H1 (cell line): ENCODE data around the gene PGM1. TPM values are rescaled to one million over a fixed set of nuclear protein-coding genes. Genes with fewer than 3 reads are reported as not detected.

Experiments
- CTCF ChIA-PET: fragments of 300-600 bp; sonication (Branson Sonifier 250); formaldehyde crosslinking; loops from one replicate; lab custom pipeline; 2021; ENCODE audit not compliant: partially characterized antibody; lab: Charles Lee
- POLR2A ChIA-PET: fragments of 300-600 bp; sonication (Branson Sonifier 250); formaldehyde crosslinking; loops from one replicate; lab custom pipeline; 2021; ENCODE audit warnings: inconsistent platforms; ENCODE audit not compliant: partially characterized antibody; lab: Charles Lee
- DNase-seq, 2 experiments: peaks; one replicate each; pipeline versions ENCODE4 v3.0.0 to v3.0.0-alpha.2; 2010 to 2022; ENCODE audit warnings: low spot score in 2 of 2, low read depth in 1 of 2, mixed read lengths in 1 of 2
- FAIRE-seq: peaks from 2 replicates; lab custom pipeline; 2011; peaks lifted over from hg19 to GRCh38; lab: Jason Lieb, UNC
- H2AFZ ChIP-seq: 2 replicates; pipeline ENCODE4 v1.8.1; 2012; ENCODE audit warnings: low read length, inconsistent platforms
- H2AK5ac ChIP-seq: 2 replicates; pipeline ENCODE4 v1.6.1; 2013; ENCODE audit warnings: low read depth, low read length
- H2BK120ac ChIP-seq: replicated peaks from 2 replicates; pipeline ENCODE3; 2013; ENCODE audit warnings: low read depth, low read length, inconsistent platforms
- H2BK12ac ChIP-seq: 2 replicates; pipeline ENCODE4 v1.6.1; 2013; ENCODE audit warnings: low read depth, low read length
- H2BK15ac ChIP-seq: 2 replicates; pipeline ENCODE4 v1.6.1; 2013; ENCODE audit warnings: low read length
- H2BK20ac ChIP-seq: 2 replicates; pipeline ENCODE4 v1.6.1; 2013; ENCODE audit warnings: low read length
- H2BK5ac ChIP-seq: 2 replicates; pipeline ENCODE4 v1.6.1; 2013; ENCODE audit warnings: low read depth, low read length
- H3K14ac ChIP-seq: 2 replicates; pipeline ENCODE4 v1.6.1; 2013; ENCODE audit warnings: inconsistent platforms; ENCODE audit not compliant: insufficient read length
- H3K18ac ChIP-seq: 2 replicates; pipeline ENCODE4 v1.6.1; 2013; ENCODE audit warnings: low read length; ENCODE audit errors: extremely low read depth
- H3K23ac ChIP-seq: 2 replicates; pipeline ENCODE4 v1.6.1; 2013; ENCODE audit warnings: inconsistent platforms; ENCODE audit not compliant: insufficient read length
- H3K23me2 ChIP-seq: 2 replicates; pipeline ENCODE4 v1.6.1; 2013; ENCODE audit warnings: low read depth, low read length
- H3K27ac ChIP-seq: 2 replicates; pipeline ENCODE4 v1.6.1; 2011; ENCODE audit warnings: low read depth, low read length, inconsistent platforms
- H3K27me3 ChIP-seq, 4 experiments: replicated peaks in 1 of 4; 1 replicate in 1 of 4; 2 replicates in 3 of 4; pipeline versions ENCODE4 v1.6.1 to v1.8.1; 2011 to 2013; ENCODE audit warnings: low read length in 3 of 4, mild to moderate bottlenecking in 3 of 4, inconsistent platforms in 2 of 4, mixed read lengths in 2 of 4, moderate library complexity in 1 of 4; ENCODE audit not compliant: control insufficient read depth in 3 of 4, insufficient read depth in 3 of 4; ENCODE audit errors: extremely low read depth in 1 of 4
- H3K36me3 ChIP-seq, 4 experiments: 2 replicates each; pipeline versions ENCODE4 v1.6.1 to v1.8.1; 2011 to 2013; ENCODE audit warnings: mild to moderate bottlenecking in 4 of 4, low read length in 3 of 4, moderate library complexity in 2 of 4, control low read depth in 1 of 4, inconsistent platforms in 1 of 4; ENCODE audit not compliant: insufficient read depth in 4 of 4, control insufficient read depth in 2 of 4
- H3K4ac ChIP-seq: replicated peaks from 2 replicates; pipeline ENCODE3; 2013; ENCODE audit warnings: low read length, low read depth, mixed read lengths, inconsistent platforms; ENCODE audit not compliant: insufficient read length
- H3K4me1 ChIP-seq, 4 experiments: replicated peaks in 1 of 4; 1 replicate in 1 of 4; 2 replicates in 3 of 4; pipeline versions ENCODE4 v1.6.1 to v1.8.1; 2011 to 2013; ENCODE audit warnings: low read length in 3 of 4, inconsistent platforms in 2 of 4, mixed read lengths in 1 of 4; ENCODE audit not compliant: insufficient read depth in 4 of 4, control insufficient read depth in 3 of 4
- H3K4me2 ChIP-seq, 2 experiments: 2 replicates each; pipeline versions ENCODE4 v1.6.1 to v1.8.1; 2011 to 2013; ENCODE audit warnings: low read depth in 2 of 2, low read length in 2 of 2, control low read depth in 1 of 2, inconsistent platforms in 1 of 2, mild to moderate bottlenecking in 1 of 2; ENCODE audit not compliant: insufficient read depth in 1 of 2
- H3K4me3 ChIP-seq, 4 experiments: fragments of 200-600, 300-600 bp in 1 of 4; sonication (generic), shearing (Covaris generic), sonication (Bioruptor Twin) in 1 of 4; 2 replicates each; pipeline versions ENCODE4 v1.5.1 to v1.8.1; 2011 to 2016; ENCODE audit warnings: low read length in 4 of 4, low read depth in 3 of 4, control low read depth in 2 of 4, inconsistent platforms in 2 of 4, mild to moderate bottlenecking in 2 of 4, mixed read lengths in 1 of 4, moderate library complexity in 1 of 4; ENCODE audit not compliant: insufficient read depth in 2 of 4; ENCODE audit errors: extremely low read depth in 1 of 4
- H3K56ac ChIP-seq: replicated peaks from 2 replicates; pipeline ENCODE3; 2013; ENCODE audit warnings: low read depth, mild to moderate bottlenecking, mixed read lengths, low read length, inconsistent platforms; ENCODE audit not compliant: insufficient read length
- H3K79me1 ChIP-seq: 2 replicates; pipeline ENCODE4 v1.6.1; 2013; ENCODE audit warnings: low read depth, low read length, control low read depth
- H3K79me2 ChIP-seq, 2 experiments: 2 replicates each; pipeline versions ENCODE4 v1.6.1 to v1.8.1; 2012 to 2013; ENCODE audit warnings: low read length in 2 of 2, mild to moderate bottlenecking in 2 of 2, inconsistent platforms in 1 of 2; ENCODE audit not compliant: insufficient read depth in 2 of 2, control insufficient read depth in 1 of 2
- H3K9ac ChIP-seq, 4 experiments: replicated peaks in 1 of 4; 1 replicate in 1 of 4; 2 replicates in 3 of 4; pipeline versions ENCODE4 v1.6.1 to v1.8.1; 2011 to 2013; ENCODE audit warnings: low read depth in 3 of 4, low read length in 3 of 4, control low read depth in 2 of 4, mild to moderate bottlenecking in 2 of 4, moderate library complexity in 2 of 4, inconsistent platforms in 1 of 4; ENCODE audit errors: extremely low read depth in 1 of 4
- H3K9me3 ChIP-seq, 2 experiments: 2 replicates each; pipeline versions ENCODE4 v1.6.1 to v1.8.1; 2012 to 2013; ENCODE audit warnings: mild to moderate bottlenecking in 2 of 2, moderate library complexity in 2 of 2, control low read depth in 1 of 2, inconsistent platforms in 1 of 2, low read depth in 1 of 2, low read length in 1 of 2, mixed read lengths in 1 of 2; ENCODE audit not compliant: insufficient read depth in 2 of 2
- H4K20me1 ChIP-seq, 2 experiments: replicated peaks in 1 of 2; 2 replicates each; pipeline versions ENCODE3 to v1.8.1; 2011 to 2013; ENCODE audit warnings: inconsistent platforms in 2 of 2, low read length in 2 of 2, mild to moderate bottlenecking in 1 of 2; ENCODE audit not compliant: insufficient read depth in 2 of 2, control insufficient read depth in 1 of 2
- H4K5ac ChIP-seq: 2 replicates; pipeline ENCODE4 v1.6.1; 2013; ENCODE audit warnings: low read length, low read depth, mixed read lengths, inconsistent platforms; ENCODE audit not compliant: insufficient read length
- H4K8ac ChIP-seq: 2 replicates; pipeline ENCODE4 v1.8.0; 2013; ENCODE audit warnings: mild to moderate bottlenecking, moderate library complexity, low read length, inconsistent platforms; ENCODE audit not compliant: insufficient read depth; ENCODE audit errors: extremely low read depth
- H4K91ac ChIP-seq: replicated peaks from 2 replicates; pipeline ENCODE3; 2013; ENCODE audit warnings: low read length, mixed read lengths, inconsistent platforms; ENCODE audit not compliant: insufficient read length
- BRCA1 ChIP-seq: IDR thresholded peaks from 2 replicates; pipeline ENCODE4 v1.6.1; 2012; ENCODE audit warnings: low read depth, low read length, improper control_type of control experiment
- EZH2 ChIP-seq: fragments of 200-600 bp; sonication (generic); IDR thresholded peaks from 2 replicates; pipeline ENCODE4 v1.7.1; 2012; ENCODE audit warnings: low read depth, mild to moderate bottlenecking, moderate library complexity, low read length, inconsistent platforms; ENCODE audit not compliant: severe bottlenecking
- NANOG ChIP-seq: IDR thresholded peaks from 2 replicates; pipeline ENCODE4 v1.6.1; 2011; ENCODE audit warnings: low read length, low read depth, mild to moderate bottlenecking, inconsistent platforms; ENCODE audit not compliant: insufficient read depth, poor library complexity, severe bottlenecking
- RNF2 ChIP-seq: fragments of 200-900, 300-1000 bp; sonication (generic); IDR thresholded peaks from 2 replicates; pipeline ENCODE4 v1.7.1; 2016; ENCODE audit warnings: borderline replicate concordance, low read depth, mild to moderate bottlenecking, antibody characterized with exemption, low read length; ENCODE audit not compliant: poor library complexity, severe bottlenecking; ENCODE audit errors: missing control alignments
- RXRA ChIP-seq: IDR thresholded peaks from 2 replicates; pipeline ENCODE4 v1.6.1; 2011; ENCODE audit warnings: low read depth, mild to moderate bottlenecking, low read length, moderate library complexity; ENCODE audit not compliant: insufficient read depth
- SUZ12 ChIP-seq: fragments of 200-600 bp; sonication (generic); IDR thresholded peaks from 2 replicates; pipeline ENCODE4 v1.6.1; 2012; ENCODE audit warnings: mild to moderate bottlenecking, inconsistent platforms, low read length, moderate library complexity, mixed read lengths
- TAF1 ChIP-seq: IDR thresholded peaks from 2 replicates; pipeline ENCODE4 v1.6.1; 2011; ENCODE audit warnings: mild to moderate bottlenecking, low read depth, low read length
- TCF12 ChIP-seq: IDR thresholded peaks from 2 replicates; pipeline ENCODE4 v1.6.1; 2011; ENCODE audit warnings: low read depth, mild to moderate bottlenecking, low read length
- WGBS, 2 experiments: shearing (Covaris generic) in 1 of 2; methylation state at CpG; one replicate each; pipeline versions ENCODE4 v1.1.6 to v1.1.7; 2013 to 2015; ENCODE audit warnings: low lambda C conversion rate in 2 of 2, mixed read lengths in 2 of 2, inconsistent platforms in 1 of 2, low coverage in 1 of 2, missing lambda C conversion rate in 1 of 2; ENCODE audit not compliant: insufficient replicate concordance in 2 of 2, insufficient coverage in 1 of 2, insufficient read length in 1 of 2; ENCODE audit errors: extremely low coverage in 1 of 2, missing lambda C conversion rate in 1 of 2; 5-methylcytosine and 5-hydroxymethylcytosine counted together
- polyA plus RNA-seq, 7 experiments: library from polyadenylated mRNA; depleted of rRNA in 3 of 7; stranded (reverse) in 5 of 7; unstranded in 2 of 7; fragments of >200 nt in 5 of 7; fragments of 200-250 nt in 2 of 7; gene quantifications; 1 replicate in 5 of 7; 2 replicates in 1 of 7; 4 replicates in 1 of 7; pipeline versions ENCODE4 v1.2.1 to v1.2.3, GENCODE V29; 2011 to 2013; ENCODE audit warnings: missing spikeins in 2 of 7, mixed read lengths in 2 of 7
- total RNA-seq: library from RNA; stranded (reverse); fragmentation: NEBNext Ultra II Directional; extraction: Animal tissue kit (Norgen Biotek cat#: 25700); gene quantifications from 2 replicates; pipeline ENCODE4 v1.2.1, GENCODE V29; 2021

The PGM1 gene
- total and polyA plus RNA-seq, 2 of the 8 experiments (the other 6 are each of a cell fraction or from before 2014, with no cell fraction given), result 33.0 to 65.4 TPM

DNA sequence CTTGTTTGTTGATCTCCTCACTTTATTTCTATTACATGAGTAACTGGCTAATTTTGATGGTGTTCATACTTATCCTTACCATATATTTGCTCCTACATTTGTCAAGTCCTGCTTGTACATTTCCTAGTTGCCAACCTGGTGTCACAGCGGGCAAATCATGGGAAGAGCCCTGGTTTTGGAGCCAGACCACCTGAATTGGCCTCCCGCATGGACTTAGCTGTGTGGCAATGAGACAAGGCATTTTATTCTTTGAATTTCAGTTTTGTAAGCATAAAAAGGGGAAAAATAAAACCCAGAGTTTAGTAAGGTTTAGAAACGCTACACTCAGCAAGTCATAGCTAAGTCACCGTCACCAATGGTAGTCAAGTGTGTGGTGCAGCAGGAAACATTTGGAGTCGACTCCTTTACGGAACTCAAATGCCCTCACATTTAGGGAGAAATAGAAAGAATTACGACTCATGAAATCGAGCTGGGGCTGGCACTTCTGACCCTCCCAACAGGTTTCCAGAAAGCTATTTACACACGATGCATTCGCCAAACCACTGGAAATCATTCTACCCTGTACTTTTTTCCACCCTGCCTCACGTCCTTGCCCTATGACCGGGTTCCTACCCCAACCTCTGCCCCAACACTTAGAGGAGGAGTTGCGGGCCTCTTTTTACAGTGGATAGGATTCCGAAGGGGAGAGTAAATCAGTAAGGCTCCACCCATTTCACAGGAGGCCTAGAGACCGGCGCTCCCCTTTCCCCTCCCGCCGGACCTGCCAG lies 492 bp upstream of the PGM1 start:
- Histone ChIP-seq H3K23me2 (peaks cover 4% of the 10 kb centered on the region), H4K91ac (no peak overlapping the region), H3K79me2 (peaks cover 0 to 5% of the 10 kb centered on the region in 2 experiments; a peak in 1 of 4 replicates), H3K27ac (no peak overlapping the region; the same call in 1 of the 2 replicates), H3K18ac (no peak overlapping the region; the same call in 1 of the 2 replicates), H3K56ac (no peak overlapping the region), H3K79me1 (no peaks in the 10 kb centered on the region; the same call in 1 of the 2 replicates), H4K5ac (peak overlapping the region; percentile 53), H3K23ac (no peak overlapping the region), H3K27me3 (no peaks in the 10 kb centered on the region), H2BK12ac (no peak overlapping the region), H3K9ac (peak overlapping the region in 3 of 4 experiments; percentile 15 to 55 (median 46); a peak in 4 of 7 replicates), H2BK20ac (no peak overlapping the region), H2BK15ac (no peak overlapping the region), H2BK5ac (0 out of 2 replicates have a peak overlapping the region, but pooled peaks have one; percentile 5)
- no peak for DNase-seq
- WGBS, 2 experiments, result 24% methylated on average over 18 of the region's 18 CpGs; no CpG with 5 or more reads in 1 of the 2 experiments
- TF ChIP-seq EZH2 (no peak), NANOG (no peak), TCF12 (no peak), TAF1 (no peak), SUZ12 (no peak), BRCA1 (no peak), RNF2 (no peak), RXRA (no peak)
- TF ChIP-seq, all 59 proteins: peak for 0
- POLR2A ChIA-PET, result interaction anchor here (0.7 to 1.5 kb wide), 5 partner anchors 7 to 30 kb away, joined by 3 to 6 read pairs (median 4); no protein-coding TSS in a partner anchor
- Histone ChIP-seq H4K8ac (no peak overlapping the region; the same call in 1 of the 2 replicates), H4K20me1 (no peaks in the 10 kb centered on the region), H3K9me3 (no peaks in the 10 kb centered on the region), H3K14ac (no peak overlapping the region), H2AK5ac (no peak overlapping the region), H3K4ac (no peak overlapping the region), H3K36me3 (no peaks in the 10 kb centered on the region), H2AFZ (peak overlapping the region; percentile 80), H3K4me1 (peaks cover 0 to 3% (median under 1%) of the 10 kb centered on the region in 4 experiments; a peak in 2 of 7 replicates), H2BK120ac (no peak overlapping the region), H3K4me2 (peak overlapping the region; percentile 74), H3K4me3 (peak overlapping the region; percentile 81 to 89 (median 85))
- CTCF ChIA-PET, result interaction anchor here (1.2 to 7.2 kb wide), 4 partner anchors 11 to 269 kb away, joined by 3 to 55 read pairs (median 4); no protein-coding TSS in a partner anchor
- no peak for FAIRE-seq
